H1 (cell line): ENCODE data around the gene DYRK1B.

ENCODE experiments used
- BCL11A ChIP-seq, 2 experiments: IDR thresholded peaks; one replicate each; pipeline ENCODE4 v1.6.1; 2011; ENCODE audit warnings: low read depth in 2 of 2, low read length in 2 of 2, mild to moderate bottlenecking in 2 of 2
- EGR1 ChIP-seq: IDR thresholded peaks from 2 replicates; pipeline ENCODE4 v1.6.1; 2011; ENCODE audit warnings: low read depth, low read length, borderline replicate concordance
- EP300 ChIP-seq, 2 experiments: IDR thresholded peaks; 1 replicate in 1 of 2; 2 replicates in 1 of 2; pipeline ENCODE4 v1.6.1; 2011 to 2012; ENCODE audit warnings: low read depth in 2 of 2, low read length in 2 of 2, mild to moderate bottlenecking in 2 of 2, borderline replicate concordance in 1 of 2, inconsistent platforms in 1 of 2, moderate library complexity in 1 of 2
- EZH2 ChIP-seq: fragments of 200-600 bp; sonication (generic); IDR thresholded peaks from 2 replicates; pipeline ENCODE4 v1.7.1; 2012; ENCODE audit warnings: low read depth, mild to moderate bottlenecking, moderate library complexity, low read length, inconsistent platforms; ENCODE audit not compliant: severe bottlenecking
- GABPA ChIP-seq: IDR thresholded peaks from 2 replicates; pipeline ENCODE4 v1.6.1; 2011; ENCODE audit warnings: mild to moderate bottlenecking, low read length, moderate library complexity, borderline replicate concordance; ENCODE audit not compliant: insufficient read depth
- KDM1A ChIP-seq: fragments of 200-600, 300-600 bp; sonication (generic); IDR thresholded peaks from 2 replicates; pipeline ENCODE4 v1.7.1; 2016; ENCODE audit warnings: mild to moderate bottlenecking, low read length, borderline replicate concordance
- POLR2A ChIP-seq, 2 experiments: IDR thresholded peaks; 1 replicate in 1 of 2; 2 replicates in 1 of 2; pipeline ENCODE4 v1.6.1; 2011; ENCODE audit warnings: low read depth in 2 of 2, low read length in 2 of 2, mild to moderate bottlenecking in 2 of 2; ENCODE audit errors: control extremely low read depth in 1 of 2
- RAD21 ChIP-seq, 2 experiments: IDR thresholded peaks in 1 of 2; conservative IDR thresholded peaks in 1 of 2; 2 replicates each; pipeline ENCODE4 v1.6.1; 2011; ENCODE audit warnings: low read depth in 2 of 2, low read length in 2 of 2, improper control_type of control experiment in 1 of 2, inconsistent platforms in 1 of 2, mild to moderate bottlenecking in 1 of 2, moderate library complexity in 1 of 2
- SIN3A ChIP-seq, 2 experiments: IDR thresholded peaks in 1 of 2; conservative IDR thresholded peaks in 1 of 2; 2 replicates each; pipeline ENCODE4 v1.6.1; 2011 to 2012; ENCODE audit warnings: low read length in 2 of 2, improper control_type of control experiment in 1 of 2, low read depth in 1 of 2, mild to moderate bottlenecking in 1 of 2
- SUZ12 ChIP-seq: fragments of 200-600 bp; sonication (generic); IDR thresholded peaks from 2 replicates; pipeline ENCODE4 v1.6.1; 2012; ENCODE audit warnings: mild to moderate bottlenecking, inconsistent platforms, low read length, moderate library complexity, mixed read lengths
- TAF1 ChIP-seq: IDR thresholded peaks from 2 replicates; pipeline ENCODE4 v1.6.1; 2011; ENCODE audit warnings: mild to moderate bottlenecking, low read depth, low read length
- TF ChIP-seq, protein P1 (sequence below): IDR thresholded peaks from 2 replicates; pipeline ENCODE4 v1.6.1; 2011; ENCODE audit warnings: low read depth, mild to moderate bottlenecking, low read length; ENCODE audit not compliant: insufficient read depth
- TF ChIP-seq, protein P2 (sequence below), 3 experiments: IDR thresholded peaks; 1 replicate in 2 of 3; 2 replicates in 1 of 3; pipeline versions ENCODE4 v1.5.1 to v1.6.1; 2011; ENCODE audit warnings: low read length in 3 of 3, mild to moderate bottlenecking in 3 of 3, inconsistent platforms in 2 of 3, low read depth in 1 of 3, moderate library complexity in 1 of 3; ENCODE audit not compliant: insufficient read depth in 1 of 3; ENCODE audit errors: control extremely low read depth in 1 of 3
- TF ChIP-seq, protein P3 (sequence below): IDR thresholded peaks from 2 replicates; pipeline ENCODE4 v1.6.1; 2012; ENCODE audit warnings: inconsistent platforms

DNA sequence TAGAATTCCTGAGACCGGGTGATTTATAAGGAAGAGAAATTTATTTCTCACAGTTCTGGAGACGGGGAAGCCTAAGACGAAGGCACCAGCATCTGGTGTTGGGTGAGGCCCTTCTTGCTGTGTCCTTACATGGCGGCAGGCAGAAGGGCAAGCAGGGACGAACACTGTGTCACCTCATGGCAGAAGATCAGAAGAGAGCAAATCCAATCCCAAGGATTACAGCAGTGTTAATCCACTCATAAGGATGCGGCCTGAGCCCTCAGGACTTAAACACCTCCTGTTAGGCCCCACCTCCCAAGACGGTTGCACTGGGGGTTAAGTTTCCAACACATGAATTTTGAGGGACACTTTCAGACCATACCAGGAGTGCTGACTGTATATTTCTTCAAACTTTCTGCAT, 18.9 kb upstream of the DYRK1B start:
- TF ChIP-seq, protein P1, sequence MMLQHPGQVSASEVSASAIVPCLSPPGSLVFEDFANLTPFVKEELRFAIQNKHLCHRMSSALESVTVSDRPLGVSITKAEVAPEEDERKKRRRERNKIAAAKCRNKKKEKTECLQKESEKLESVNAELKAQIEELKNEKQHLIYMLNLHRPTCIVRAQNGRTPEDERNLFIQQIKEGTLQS: no peak
- TF ChIP-seq, protein P2, sequence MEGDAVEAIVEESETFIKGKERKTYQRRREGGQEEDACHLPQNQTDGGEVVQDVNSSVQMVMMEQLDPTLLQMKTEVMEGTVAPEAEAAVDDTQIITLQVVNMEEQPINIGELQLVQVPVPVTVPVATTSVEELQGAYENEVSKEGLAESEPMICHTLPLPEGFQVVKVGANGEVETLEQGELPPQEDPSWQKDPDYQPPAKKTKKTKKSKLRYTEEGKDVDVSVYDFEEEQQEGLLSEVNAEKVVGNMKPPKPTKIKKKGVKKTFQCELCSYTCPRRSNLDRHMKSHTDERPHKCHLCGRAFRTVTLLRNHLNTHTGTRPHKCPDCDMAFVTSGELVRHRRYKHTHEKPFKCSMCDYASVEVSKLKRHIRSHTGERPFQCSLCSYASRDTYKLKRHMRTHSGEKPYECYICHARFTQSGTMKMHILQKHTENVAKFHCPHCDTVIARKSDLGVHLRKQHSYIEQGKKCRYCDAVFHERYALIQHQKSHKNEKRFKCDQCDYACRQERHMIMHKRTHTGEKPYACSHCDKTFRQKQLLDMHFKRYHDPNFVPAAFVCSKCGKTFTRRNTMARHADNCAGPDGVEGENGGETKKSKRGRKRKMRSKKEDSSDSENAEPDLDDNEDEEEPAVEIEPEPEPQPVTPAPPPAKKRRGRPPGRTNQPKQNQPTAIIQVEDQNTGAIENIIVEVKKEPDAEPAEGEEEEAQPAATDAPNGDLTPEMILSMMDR (IDR thresholded peaks at IDR 0.05; ENCODE audit: control extremely low read depth in 1 of 3, insufficient read depth in 1 of 3, low read depth in 1 of 3, low read length in 3 of 3): no peak
- TF ChIP-seq RAD21 (IDR thresholded peaks at IDR 0.05 in 1 of 2, conservative IDR thresholded peaks at IDR 0.05 in 1 of 2; ENCODE audit: low read depth in 2 of 2, low read length in 2 of 2) (no peak), POLR2A (IDR thresholded peaks at IDR 0.05; ENCODE audit: control extremely low read depth in 1 of 2, low read depth in 2 of 2, low read length in 2 of 2) (no peak), BCL11A (IDR thresholded peaks at IDR 0.05; ENCODE audit: low read depth in 2 of 2, low read length in 2 of 2) (no peak), EZH2 (no peak), EP300 (IDR thresholded peaks at IDR 0.05; ENCODE audit: borderline replicate concordance in 1 of 2, low read depth in 2 of 2, low read length in 2 of 2) (no peak), KDM1A (no peak), TAF1 (no peak), GABPA (no peak), EGR1 (no peak), SIN3A (conservative IDR thresholded peaks at IDR 0.05 in 1 of 2, IDR thresholded peaks at IDR 0.05 in 1 of 2; ENCODE audit: low read depth in 1 of 2, low read length in 2 of 2) (no peak), SUZ12 (no peak)
- TF ChIP-seq, protein P3, sequence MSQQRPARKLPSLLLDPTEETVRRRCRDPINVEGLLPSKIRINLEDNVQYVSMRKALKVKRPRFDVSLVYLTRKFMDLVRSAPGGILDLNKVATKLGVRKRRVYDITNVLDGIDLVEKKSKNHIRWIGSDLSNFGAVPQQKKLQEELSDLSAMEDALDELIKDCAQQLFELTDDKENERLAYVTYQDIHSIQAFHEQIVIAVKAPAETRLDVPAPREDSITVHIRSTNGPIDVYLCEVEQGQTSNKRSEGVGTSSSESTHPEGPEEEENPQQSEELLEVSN: no peak
